ENCODE measurements around the gene FMNL2.

GRCh38 chr2:152638056-152638455 is 303.1 kb downstream of the FMNL2 start:
- TF ChIP-seq POLR2AphosphoS5 (IDR thresholded peaks at IDR 0.05; ENCODE audit: low read depth, low read length) (no peak), TAF1 (IDR thresholded peaks at IDR 0.05; ENCODE audit: borderline replicate concordance, low read depth, low read length) (no peak)
